Measurements from ENCODE around the gene RASGEF1C.
A peak's percentile ranks its signal among the peaks of the same experiment; 100 is the strongest.
"Not testable (repeated sequence)": the region's sequence is repeated elsewhere in the genome, so short reads cannot be mapped to it uniquely, and the experiment has no call there.

RASGEF1C gene

DNA sequence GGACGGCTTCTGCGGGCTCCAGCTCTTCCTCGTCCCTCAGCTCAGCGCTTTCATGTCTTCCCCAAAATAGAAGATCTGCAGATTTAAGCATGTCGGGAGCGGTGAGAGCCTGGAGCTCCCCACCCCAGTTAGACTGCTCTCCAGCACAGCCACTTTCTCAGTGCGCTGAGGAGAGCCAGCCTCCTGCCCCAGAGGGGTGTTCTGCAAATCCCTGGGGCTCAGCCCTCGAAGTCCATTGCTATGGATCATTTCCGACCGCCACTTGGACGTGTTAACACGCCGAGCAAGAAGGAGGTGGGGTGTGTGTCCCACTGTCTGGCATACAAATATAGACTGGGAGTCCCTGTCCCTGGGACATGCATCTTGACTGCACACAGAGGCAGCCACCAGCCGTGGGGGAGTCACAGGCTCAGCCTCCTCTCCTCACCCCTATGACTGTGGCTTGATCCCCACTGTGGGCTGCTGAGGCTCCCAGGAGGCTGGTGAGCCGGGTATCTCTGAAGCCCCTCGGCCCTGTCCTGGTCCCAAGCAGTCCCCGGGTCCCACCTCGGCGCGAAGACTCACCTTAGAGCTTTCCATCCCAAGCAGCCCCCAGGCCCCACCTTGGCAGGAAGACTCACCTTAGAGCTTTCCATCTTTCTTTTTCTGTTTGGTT, 107.4 kb downstream of the RASGEF1C start:
- DNase-seq (ENCODE audit: low spot score) = no peak

DNA sequence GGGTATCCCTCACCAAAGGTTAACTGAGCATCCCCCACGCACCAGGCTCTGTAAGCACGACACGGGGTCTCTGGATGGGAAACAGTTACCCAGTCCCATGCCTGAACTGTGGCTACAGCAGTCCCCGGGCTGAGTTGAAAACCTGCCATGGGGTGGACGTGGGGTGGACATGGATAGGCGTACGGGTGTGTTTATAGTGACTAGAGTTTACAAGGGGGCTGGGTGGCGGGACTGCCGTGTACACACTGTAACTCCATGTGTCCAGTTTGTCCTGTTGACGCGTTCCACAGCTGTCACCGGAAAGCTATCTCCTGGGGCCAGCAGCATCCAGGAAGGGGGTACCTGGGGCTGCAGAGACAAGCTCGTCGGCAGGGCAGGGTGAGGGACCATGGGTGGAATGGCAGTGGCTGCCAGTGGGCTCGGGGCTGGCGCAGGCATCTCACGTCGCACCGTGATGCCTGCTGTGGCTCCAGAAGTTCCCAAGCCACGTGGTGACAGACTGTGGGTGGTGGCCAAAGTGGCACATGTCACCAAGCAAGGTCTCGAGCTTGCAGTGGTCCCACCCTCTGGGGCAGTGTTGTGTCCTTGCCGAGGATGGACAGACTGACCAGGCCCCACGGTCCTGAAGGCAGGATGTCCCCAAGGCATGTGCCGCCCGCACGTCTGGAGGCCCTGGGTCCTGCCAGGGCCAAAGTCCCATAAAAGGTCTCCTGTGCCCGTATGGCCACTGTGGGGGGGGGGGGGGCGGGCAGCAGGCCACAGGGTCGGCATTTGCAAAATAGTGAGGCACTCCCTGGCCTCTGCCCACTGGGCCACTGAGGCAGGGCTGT, 108.2 kb downstream of the RASGEF1C start:
- DNase-seq (ENCODE audit: low spot score) = no peak

DNA sequence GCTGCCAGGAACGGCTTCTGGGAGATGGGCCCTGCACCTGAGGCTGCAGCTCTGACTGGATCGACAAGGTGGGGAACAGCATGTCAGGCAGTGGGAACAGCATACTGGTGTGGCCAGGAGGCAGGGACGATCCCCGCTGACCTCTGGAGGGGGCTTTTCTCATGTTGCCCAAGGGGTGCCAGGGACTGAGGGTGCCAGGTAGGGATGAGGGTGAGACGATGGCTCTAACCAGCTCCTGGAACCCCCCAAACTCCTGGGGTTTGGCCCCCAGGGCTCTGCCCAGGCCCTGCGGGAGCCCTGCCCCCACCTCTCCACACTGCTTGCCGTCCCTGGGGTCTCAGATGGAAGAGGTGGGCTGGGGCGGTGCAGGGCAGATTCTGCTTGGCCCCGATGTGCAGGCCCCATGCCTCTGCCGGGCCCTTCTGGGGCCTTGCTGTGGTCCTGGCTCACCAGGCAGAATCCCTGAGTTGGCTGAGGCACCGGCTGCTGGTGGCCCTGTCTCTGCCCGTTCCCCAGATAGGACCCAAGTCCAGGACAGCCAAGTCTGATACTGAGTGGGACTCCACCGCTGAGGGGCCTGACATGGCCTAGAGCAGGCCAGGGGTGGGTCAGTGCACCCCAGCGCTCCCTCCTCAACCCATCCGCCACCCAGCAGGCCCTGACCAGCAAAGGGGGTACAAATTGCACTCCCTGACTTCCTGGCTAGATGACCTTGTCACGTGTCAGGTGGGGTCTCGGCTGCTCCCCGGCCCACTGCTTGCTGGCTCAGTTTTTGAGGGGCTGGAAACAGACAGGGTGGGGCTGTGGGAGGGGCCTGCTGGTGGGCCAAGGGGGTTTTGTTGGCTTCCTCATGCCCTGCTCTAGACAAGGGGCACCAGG, 109.0 kb downstream of the RASGEF1C start:
- DNase-seq (ENCODE audit: low spot score) = no peak

DNA sequence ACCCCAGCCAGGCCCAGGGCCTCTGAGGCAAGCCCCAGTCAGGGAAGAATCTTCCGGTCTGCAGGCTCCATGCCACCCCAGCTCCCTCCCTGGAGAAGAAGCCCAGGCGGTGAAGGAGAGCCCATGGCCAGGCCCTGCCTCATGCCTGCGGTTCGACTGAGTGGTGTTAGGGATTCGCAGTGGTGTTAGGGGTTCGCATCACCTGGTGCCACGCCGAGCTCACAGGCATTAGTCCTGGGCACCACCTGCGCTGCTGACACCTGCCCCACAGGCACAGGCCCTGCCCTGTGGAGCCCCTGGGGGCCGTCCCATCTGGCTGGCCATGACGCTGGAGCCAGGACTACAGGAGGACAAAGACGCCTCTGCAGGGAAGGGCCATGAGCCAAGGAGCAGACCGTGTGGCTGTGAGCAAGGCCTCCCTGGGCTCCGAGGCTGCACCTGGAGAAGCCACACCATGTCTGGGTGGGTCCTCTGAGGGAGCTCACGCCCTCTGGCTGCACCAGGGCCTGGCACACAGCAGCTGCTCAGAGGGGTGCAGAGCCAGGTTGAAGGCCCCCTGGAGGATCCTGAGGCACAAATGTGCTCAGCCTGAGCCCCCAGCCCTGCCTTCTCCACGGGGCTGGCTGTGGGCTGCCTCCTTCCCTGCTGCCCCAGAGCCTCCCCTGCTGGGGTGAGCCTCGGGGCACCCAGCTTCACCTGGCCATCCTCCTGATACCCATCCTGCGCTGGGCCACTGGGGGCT, 109.8 kb downstream of the RASGEF1C start:
- DNase-seq (ENCODE audit: low spot score) = no peak

DNA sequence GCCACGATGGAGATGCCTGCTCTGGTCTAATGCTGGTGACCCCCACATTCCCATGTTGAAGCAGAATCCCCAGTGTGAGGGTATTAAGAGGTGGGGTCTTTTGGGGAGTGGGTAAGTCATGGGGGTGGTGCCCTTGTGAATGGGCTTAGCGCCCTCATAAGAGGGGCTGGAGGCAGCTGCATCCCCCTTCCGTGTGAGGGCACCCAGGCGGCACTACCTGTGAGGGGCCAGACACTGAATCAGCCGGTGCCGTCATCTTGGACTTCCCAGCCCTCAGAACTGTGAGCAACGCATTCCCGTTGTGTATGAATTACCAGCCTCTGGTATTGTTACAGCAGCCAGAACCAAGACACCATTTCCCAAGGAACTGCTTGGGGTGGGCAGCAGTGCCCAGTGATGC, 110.5 kb downstream of the RASGEF1C start:
- DNase-seq (ENCODE audit: low spot score) = no peak

DNA sequence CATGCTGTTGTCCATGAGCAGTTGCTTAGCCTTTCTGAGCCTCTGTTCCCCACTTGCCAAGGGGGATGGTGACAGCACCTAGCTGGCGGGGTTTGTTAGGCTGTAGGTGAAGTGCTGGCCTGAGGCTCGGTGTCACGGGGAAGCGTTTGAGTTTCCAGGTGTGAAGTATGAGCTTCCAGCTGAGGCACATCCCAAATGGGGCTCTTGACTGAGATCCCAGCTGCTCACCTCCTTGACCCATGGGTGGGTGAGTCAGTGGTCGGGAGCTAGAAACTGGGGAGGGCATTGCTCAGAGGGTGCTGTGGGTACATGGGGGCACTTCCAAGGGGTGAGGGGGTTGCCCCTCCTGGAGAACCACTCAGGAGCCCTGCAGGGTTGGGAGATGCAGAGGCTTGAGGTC, 111.1 kb downstream of the RASGEF1C start:
- DNase-seq (ENCODE audit: low spot score) = no peak

DNA sequence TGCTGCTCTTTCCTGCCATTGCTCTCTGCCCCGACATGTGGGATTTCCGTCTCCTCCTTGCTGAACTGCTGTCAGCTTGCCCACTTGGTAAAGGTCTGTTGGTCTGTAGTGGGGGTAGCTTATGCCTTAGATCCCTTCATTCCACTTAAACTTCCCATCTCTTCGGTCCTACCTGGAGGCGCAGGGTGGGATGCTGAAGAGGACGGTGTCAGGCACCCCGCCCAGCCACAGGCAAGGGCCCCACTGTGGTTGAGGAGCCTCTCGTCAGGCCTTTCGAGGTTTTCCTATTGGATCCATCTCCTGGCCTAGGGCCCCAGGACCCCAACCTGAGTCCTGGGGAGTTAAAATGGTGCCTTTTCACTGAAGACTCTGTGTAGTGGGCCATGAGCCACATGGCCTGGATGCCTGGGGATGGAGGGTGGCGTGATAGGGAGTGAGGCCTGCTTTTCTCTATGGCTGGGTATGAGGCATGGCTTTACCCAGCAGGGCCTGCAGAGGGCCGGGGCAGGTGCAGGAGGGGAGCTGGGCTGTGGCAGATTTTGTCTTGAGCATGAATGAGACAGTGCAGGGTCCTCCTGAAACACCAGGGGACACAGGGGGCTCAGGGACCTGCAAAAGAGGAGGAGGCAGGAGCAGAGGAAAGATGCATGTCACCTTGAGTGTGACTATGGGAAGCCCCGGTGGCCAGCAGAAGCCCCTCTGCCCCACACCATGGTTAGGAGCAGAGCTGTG, 111.7 kb downstream of the RASGEF1C start:
- DNase-seq (ENCODE audit: low spot score) = no peak

DNA sequence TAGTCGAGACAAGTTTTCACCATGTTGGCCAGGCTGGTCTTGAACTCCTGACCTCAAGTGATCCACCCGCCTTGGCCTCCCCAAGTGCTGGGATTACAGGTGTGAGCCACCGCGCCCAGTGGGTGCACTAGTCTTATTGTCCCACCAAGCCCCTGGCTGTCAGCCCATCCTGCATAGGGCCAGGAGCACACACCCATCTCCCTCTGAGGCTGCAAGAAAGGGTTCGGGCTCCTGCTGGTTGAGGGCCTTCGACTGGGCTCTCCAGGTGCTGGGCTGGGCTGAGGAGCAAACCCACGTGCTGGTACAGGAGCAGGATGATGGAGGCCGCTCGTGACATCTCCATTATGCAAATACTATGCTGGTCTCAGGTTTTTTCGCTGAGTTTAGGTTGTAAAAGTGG, 112.4 kb downstream of the RASGEF1C start:
- DNase-seq (ENCODE audit: low spot score) = no peak

DNA sequence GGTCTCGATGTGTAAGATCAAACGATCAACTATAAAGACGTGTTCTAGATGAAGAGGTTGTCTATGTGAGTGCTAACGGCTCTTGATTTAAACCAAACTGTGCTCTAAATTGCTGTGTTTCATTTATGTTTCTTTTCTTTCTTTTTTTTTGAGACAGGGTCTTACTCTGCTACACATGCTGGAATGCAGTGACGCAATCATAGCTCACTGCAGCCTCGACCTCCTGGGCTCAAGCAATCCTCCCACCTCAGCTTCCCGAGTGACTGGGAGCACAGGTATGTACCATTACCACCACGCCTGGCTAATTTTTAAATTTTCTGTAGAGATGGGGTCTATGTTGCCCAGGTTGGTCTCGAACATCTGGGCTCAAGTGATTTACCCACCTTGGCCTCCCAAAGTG, 113.5 kb downstream of the RASGEF1C start:
- no peak for DNase-seq (ENCODE audit: low spot score)

DNA sequence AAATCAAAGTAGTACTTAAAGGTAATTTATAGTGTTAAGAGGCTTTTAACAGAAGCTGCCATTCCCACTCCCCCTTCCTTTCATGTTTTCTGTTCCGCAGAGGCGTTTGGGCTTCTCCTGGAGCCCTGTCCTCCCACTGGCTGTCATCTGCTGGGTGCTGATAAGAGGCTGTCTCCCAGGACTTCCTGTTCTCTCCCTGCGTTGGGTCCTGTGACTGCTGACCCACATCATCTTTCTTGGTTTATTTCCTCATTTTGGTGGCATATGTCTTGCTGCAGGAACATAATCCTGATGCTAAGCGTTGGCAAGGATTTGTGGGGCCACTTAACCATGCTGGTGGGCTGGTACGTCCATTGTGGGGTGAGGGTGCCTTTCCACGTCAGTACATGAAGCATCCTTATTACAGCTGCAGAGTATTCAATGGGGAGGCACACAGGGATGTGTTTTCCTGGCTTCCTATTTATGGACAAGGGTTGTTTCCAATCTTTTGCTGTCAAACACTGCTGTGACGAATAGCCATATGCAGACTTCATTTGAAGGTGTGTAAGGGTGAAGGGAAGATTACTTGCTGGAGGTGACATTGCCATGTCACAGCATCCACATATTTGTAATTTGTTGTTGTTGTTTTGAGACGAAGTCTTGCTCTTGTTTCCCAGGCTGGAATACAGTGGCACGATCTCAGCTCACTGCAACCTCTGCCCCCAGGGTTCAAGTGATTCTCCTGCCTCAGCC, 115.2 kb downstream of the RASGEF1C start:
- no peak for DNase-seq (ENCODE audit: low spot score)

DNA sequence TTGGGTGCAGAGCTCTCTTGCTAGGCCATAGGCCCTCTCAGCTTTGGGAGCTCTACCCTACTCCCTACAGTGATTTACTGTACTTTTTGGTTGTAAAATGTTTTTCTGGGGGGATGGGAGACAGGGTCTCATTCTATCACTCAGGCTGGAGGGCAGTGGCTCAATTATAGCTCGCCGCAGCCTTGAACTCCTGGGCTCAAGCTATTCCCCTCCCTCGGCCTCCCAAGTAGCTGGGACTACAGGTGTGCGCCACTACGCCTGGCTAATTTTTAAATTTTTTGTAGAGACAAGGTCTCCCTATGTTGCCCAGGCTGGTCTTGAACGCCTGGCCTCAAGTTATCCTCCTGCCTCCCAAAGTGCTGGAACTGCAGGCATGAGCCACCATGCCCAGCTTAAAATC, 115.8 kb downstream of the RASGEF1C start:
- DNase-seq (ENCODE audit: low spot score) = no peak

DNA sequence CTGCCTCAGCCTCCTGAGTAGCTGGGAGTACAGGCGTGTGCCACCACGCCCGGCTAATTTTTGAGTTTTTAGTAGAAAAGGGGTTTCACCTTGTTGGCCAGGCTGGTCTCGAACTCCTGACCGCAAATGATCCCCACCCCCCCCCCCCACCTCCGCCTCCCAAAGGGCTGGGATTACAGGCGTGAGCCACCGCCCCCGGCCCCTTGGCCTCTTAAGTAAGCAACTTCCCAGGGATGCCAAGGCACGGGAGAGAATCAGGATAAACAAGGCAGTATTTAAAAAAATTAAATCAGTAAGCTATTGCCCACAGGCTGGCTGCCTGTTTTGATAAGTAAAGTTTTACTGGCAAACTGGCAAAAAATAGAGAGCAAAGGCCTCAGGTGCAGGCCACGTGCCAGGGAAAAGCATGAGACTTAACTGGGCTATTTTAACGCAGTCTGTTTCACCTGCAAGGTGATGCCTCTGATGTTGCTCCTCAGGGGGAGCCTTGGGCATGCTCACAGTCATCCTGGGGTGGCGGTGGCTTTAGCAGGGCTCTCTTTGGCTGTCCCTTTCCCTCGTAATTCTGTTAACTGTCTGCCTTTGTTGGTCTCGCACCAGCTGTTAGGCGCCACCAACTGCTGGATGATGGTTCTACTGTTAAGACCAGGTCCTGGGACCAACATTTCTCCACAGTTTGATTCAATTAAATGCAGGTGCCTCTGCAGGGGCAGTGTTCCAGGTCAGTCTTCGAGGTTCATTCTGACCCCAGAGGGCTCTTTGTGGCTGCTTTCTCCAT, 118.1 kb downstream of the RASGEF1C start:
- DNase-seq (ENCODE audit: low spot score) = peak; percentile 69

DNA sequence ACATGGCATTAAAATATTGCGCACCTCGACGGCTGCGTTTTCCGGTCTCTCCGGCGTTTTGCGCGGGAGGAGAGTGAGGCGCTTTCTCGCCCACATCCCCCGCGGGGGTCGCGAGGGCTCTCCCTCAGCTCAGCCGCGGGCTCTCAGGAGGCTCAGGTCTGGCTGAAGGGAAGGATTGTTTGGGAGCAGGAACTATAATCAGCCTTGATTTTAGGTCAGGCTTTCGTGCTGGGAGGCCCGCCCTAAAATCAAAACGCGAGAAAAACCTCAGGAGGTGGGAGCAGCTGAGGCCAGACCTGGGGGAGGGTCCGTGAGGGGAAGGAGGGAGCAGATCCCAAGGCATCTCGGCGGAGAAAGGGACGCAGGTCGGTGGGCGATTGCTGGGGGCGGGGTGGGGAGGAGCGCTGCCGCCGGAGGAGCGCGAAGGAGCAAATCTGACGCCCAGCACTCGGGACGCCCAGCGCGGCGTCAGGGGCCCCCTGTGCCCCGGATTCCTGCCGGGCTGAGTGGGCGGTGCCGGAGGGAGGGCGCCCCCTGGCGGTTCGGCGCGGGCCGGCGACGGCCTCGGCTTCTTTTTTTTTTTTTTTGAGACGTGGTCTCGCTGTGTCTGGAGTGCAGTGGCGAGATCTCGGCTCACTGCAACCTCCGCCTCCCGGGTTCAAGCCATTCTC, 118.8 kb downstream of the RASGEF1C start:
- DNase-seq (ENCODE audit: low spot score) = peak; percentile 78

DNA sequence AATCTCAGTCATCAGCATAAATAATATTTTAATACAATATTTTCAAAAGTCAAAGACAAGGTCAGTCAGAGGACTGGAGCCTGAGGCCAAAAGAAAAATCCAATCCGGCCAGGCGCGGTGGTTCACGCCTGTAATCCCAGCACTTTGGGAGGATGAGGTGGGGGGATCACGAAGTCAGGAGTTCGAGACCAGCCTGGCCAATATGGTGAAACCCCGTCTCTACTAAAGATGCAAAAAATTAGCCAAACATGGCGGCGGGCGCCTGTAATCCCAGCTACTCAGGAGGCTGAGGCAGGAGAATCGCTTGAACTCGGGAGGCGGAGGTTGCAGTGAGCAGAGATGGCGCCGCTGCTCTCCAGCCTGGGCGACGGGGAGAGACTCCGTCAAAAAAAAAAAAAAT, 119.4 kb downstream of the RASGEF1C start:
- DNase-seq (ENCODE audit: low spot score) = not testable (repeated sequence)

DNA sequence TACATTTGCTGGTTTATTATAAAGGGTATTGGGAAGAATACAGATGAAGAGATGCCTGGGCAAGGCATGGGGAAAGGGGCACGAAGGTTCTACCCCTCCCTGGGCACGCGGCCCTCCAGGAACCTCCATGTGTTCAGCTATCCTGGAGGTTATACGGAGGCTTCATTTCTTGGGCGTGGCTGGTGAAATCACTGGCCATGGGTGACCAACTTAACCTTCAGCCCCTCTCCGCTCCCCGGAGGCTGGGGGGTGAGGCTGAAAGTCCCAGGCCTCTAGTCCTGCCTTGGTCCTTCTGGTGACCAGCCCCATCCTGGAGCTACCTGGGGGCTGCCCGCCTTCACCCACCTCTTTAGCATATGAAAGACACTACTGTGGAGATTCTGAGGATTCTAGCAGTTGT, 120.5 kb downstream of the RASGEF1C start:
- DNase-seq (ENCODE audit: low spot score) = no peak

DNA sequence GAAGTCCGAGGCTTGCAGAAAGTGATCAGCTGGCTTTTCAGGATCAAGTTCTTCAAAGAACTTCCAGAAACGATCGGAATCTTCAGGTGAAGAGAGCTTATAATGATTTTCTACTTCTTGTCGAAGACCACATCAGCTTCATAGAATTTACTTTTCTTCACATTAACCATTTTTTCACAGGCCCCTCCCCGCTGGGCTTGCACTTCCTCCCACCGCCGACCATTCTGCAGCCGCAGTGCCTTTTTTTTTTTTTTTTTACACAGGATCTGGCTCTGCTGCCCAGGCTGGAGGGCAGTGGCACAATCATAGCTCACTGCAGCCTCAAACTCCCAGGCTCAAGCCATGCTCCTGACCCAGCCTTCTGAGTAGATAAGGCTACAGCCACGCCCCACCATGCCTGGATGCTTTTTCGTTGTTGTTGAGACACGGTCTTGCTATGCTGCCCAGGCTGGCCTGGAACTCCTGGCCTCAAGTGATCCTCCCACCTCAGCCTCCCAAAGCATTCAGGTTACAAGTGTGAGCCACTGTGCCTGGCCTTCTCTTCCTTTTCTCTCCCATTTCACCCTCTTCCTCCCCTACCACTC, 122.1 kb downstream of the RASGEF1C start:
- no peak for DNase-seq (ENCODE audit: low spot score)

DNA sequence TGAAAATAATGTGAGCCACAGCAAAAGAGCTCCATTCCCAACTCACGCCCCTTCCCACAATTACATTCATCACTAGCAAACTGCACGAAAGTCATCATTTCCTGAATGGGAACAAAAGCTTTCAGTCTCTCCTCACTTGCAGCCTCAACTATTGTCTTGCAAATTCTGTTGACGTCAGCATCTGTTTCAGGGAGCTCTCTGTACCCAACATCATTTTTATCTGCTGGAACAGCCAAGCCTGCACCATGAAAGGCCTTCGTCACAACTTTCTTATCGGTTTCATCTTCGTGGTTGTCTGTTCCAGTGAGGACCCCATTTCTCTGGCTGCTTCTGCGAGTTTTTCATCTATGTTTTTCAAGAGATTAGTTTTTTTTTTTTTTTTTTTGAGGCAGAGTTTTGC, 123.2 kb downstream of the RASGEF1C start:
- DNase-seq (ENCODE audit: low spot score) = no peak
